Peyer's patch (tissue), 4 donors: ENCODE results near the gene RFX8. TPM values are rescaled to one million over a fixed set of nuclear protein-coding genes. Genes with fewer than 3 reads are reported as not detected.

Experiments used
- DNase-seq, 3 donors: peaks; one replicate each; pipeline ENCODE4 v3.0.0-alpha.2; 2017 to 2019
- H3K27ac ChIP-seq, 4 donors: fragments of 200-600 bp; sonication (generic); one replicate each; pipeline ENCODE4 v1.5.1; 2016 to 2019
- H3K27me3 ChIP-seq, 2 donors: fragments of 200-600 bp; sonication (generic); one replicate each; pipeline ENCODE4 v1.5.1; 2019
- H3K36me3 ChIP-seq, 3 donors: fragments of 200-600 bp; sonication (generic); one replicate each; pipeline ENCODE4 v1.5.1; 2016 to 2019
- H3K4me1 ChIP-seq, 4 donors: fragments of 200-600 bp; sonication (generic); one replicate each; pipeline ENCODE4 v1.5.1; 2016 to 2019
- H3K4me3 ChIP-seq, 4 donors: fragments of 200-600 bp; sonication (generic); 1 replicate in 3 of 4; 2 replicates in 1 of 4; pipeline ENCODE4 v1.5.1; 2016 to 2019; ENCODE audit warnings: mild to moderate bottlenecking in 1 of 4
- H3K9me3 ChIP-seq, 4 donors: fragments of 200-600 bp; sonication (generic); one replicate each; pipeline ENCODE4 v1.5.1; 2016 to 2019; ENCODE audit warnings: mild to moderate bottlenecking in 1 of 4
- POLR2A ChIP-seq, 2 donors: fragments of 450-650 bp; IDR thresholded peaks; one replicate each; pipeline ENCODE4 v1.5.1; 2017; ENCODE audit warnings: antibody characterized with exemption in 2 of 2, mild to moderate bottlenecking in 2 of 2, moderate library complexity in 2 of 2
- total RNA-seq, 4 donors: library from RNA; depleted of rRNA; stranded (reverse); fragments of >200 nt; gene quantifications; one replicate each; pipeline ENCODE4 v1.1.0, GENCODE V29; 2016
- TF ChIP-seq, protein P1 (sequence below), 6 experiments: fragments of 450-650 bp in 4 of 6; fragments of 200-600 bp in 2 of 6; sonication (generic) in 1 of 6; IDR thresholded peaks; one replicate each; pipeline ENCODE4 v1.5.1; 2017 to 2019; ENCODE audit warnings: antibody characterized with exemption in 6 of 6, mild to moderate bottlenecking in 3 of 6, moderate library complexity in 1 of 6

Gene RFX8
- total RNA-seq, 4 donors from 2014 or later, result not detected

DNA sequence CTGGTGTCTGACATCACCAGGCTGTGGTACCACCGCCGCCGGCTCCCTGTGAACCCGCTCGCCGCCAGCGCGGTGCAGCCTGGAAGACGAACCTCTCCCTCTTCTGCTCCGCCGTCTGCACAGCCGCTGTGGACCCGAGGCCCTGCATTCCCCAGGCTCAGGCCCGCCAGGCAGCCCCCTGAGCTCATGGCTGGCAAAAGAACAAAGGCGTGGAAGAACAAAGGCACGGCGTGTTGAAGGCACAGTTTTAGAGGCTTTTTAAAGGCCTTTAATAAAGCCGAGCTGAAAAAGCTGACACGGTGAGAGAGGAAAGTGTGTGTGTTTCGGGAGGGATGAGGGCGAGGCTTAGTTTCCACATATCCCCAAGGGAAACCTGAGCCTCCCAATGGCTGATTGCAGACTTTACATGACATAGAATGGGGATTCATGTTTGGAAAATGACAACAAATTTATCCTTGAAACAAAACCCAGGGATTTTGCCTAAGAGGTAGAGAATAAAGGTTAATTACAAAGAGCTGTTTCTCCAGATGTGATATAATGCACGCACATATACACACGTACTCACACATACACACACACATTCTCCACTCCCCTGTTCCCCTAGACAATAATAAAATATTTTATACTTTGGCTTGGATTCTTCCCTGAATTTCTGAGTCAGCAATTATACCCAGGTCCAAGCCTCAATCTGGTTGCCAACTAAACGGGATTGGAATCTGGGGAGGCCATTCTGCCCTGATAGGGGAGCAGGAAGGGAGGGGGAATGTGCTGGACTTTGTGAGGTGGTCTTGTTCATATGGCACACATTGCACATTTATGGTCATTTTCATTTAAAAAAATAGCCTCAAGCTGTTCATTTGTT lies 39.7 kb downstream of the RFX8 start:
- Histone ChIP-seq H3K27me3 (no peaks in the 10 kb centered on the region), H3K4me1 (no peaks in the 10 kb centered on the region), H3K4me3 (no peak overlapping the region), H3K36me3 (no peaks in the 10 kb centered on the region), H3K27ac (no peak overlapping the region), H3K9me3 (no peaks in the 10 kb centered on the region)
- TF ChIP-seq, protein P1, sequence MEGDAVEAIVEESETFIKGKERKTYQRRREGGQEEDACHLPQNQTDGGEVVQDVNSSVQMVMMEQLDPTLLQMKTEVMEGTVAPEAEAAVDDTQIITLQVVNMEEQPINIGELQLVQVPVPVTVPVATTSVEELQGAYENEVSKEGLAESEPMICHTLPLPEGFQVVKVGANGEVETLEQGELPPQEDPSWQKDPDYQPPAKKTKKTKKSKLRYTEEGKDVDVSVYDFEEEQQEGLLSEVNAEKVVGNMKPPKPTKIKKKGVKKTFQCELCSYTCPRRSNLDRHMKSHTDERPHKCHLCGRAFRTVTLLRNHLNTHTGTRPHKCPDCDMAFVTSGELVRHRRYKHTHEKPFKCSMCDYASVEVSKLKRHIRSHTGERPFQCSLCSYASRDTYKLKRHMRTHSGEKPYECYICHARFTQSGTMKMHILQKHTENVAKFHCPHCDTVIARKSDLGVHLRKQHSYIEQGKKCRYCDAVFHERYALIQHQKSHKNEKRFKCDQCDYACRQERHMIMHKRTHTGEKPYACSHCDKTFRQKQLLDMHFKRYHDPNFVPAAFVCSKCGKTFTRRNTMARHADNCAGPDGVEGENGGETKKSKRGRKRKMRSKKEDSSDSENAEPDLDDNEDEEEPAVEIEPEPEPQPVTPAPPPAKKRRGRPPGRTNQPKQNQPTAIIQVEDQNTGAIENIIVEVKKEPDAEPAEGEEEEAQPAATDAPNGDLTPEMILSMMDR (IDR thresholded peaks at IDR 0.05), result no peak
- TF ChIP-seq POLR2A (IDR thresholded peaks at IDR 0.05), result no peak
- no peak for DNase-seq

DNA sequence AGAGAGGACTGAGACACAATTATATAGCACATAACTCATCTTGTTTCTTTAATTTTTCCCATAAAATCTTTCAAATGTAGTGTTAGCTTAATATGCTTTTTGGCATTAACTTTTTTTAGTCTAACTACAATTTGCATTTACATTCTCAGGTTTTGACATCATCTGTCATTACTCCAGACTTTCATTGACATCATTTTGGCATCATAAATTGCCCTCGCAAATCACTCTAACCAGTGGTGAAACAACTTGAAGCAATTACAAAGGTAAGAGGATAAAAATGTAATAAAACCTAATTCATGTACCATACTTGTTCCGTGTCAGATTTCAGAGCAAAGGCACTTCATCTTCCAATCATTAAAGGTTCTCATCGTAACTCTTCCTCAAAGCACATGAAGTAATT lies 41.4 kb downstream of the RFX8 start:
- TF ChIP-seq POLR2A (IDR thresholded peaks at IDR 0.05), result no peak
- Histone ChIP-seq H3K27ac (no peak overlapping the region), H3K27me3 (no peaks in the 10 kb centered on the region), H3K36me3 (no peaks in the 10 kb centered on the region), H3K4me1 (no peaks in the 10 kb centered on the region), H3K9me3 (no peaks in the 10 kb centered on the region), H3K4me3 (no peak overlapping the region)
- no peak for DNase-seq

DNA sequence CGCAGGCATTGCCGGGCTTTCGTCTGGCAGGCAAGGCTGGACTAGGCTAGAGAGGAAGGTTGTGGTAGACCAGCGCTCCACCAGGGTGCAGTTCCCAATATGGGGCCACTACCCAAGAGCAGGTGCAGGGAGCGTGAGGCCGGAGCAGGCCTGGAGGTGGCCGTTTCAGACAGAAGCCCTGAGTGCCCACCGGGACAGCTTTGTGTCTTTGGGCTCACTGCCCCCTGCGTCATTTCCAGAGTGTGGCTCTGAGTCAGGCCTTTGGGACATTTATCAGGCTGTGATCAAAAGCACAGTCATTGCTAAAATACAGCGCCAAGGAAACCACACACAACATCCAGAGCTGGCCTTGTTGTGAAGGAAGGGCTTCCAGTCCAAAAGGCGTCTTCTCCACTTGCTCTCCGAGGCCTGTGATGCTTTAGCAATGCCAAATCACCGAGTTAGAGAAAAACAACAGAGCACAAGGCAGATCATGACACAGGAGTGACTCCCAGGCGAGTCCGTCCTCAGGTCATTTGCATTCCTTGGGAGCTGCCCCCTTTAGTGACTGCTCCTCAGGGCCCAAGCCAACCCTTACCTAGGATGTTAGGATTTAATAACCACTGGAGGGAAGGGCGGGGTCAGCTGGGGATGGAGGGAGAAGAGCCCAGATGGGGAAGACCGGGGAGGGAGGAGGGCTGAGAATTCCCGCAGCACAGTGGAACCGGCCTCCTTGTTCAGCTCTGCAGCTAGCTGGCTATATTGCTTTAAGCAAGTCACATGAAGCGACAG lies 42.3 kb downstream of the RFX8 start:
- TF ChIP-seq, protein P1 (IDR thresholded peaks at IDR 0.05), result no peak
- TF ChIP-seq POLR2A (IDR thresholded peaks at IDR 0.05), result no peak
- no peak overlapping the region for H3K4me3 ChIP-seq
- no peaks in the 10 kb centered on the region for H3K9me3 ChIP-seq
- no peaks in the 10 kb centered on the region for H3K27me3 ChIP-seq
- no peaks in the 10 kb centered on the region for H3K36me3 ChIP-seq
- no peak overlapping the region for H3K27ac ChIP-seq
- no peak for DNase-seq
- H3K4me1 ChIP-seq, result no peaks in the 10 kb centered on the region

DNA sequence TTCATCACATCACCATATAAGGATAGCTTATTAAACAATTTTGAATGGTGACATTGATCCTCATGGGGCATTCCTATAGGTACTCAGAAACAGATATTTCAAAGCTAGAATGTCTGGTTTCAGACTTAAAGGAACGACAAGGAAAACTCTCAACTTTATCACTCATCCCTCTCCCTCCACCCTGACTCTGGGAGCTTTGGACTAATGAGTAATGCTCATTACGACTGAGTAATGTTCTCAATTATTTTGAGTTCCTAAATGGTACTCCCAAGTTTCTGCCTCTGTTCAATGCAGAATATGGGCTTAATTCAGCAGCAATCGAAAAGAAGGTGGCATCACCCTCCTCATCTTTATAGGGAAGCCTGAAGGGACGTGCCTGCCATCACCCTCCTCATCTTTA lies 43.4 kb downstream of the RFX8 start:
- DNase-seq, result no peak
- Histone ChIP-seq H3K27ac (no peak overlapping the region), H3K27me3 (no peaks in the 10 kb centered on the region), H3K36me3 (no peaks in the 10 kb centered on the region), H3K4me1 (no peaks in the 10 kb centered on the region), H3K9me3 (no peaks in the 10 kb centered on the region), H3K4me3 (no peak overlapping the region)
- TF ChIP-seq POLR2A (IDR thresholded peaks at IDR 0.05), result no peak

DNA sequence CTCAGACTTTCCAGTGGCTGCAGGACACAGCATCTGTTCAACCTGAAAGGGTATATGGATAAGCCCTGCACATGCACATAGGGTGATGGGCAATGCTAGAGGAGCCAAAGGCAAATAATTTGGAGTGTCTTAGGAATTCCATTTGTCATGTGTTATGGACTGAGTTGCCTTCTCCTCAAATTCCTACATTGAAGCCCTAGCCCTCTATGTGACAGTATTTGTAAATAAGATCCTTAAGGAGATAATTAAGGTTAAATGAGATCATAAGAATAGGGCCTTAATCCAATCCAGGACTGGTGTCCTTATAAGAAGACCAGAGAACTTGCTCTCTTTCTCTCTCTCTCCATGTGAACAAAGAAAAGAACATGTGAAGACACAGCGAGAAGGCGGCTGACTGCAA lies 44.8 kb downstream of the RFX8 start:
- no peak overlapping the region for H3K4me3 ChIP-seq
- H3K9me3 ChIP-seq, result no peaks in the 10 kb centered on the region
- no peak for DNase-seq
- H3K4me1 ChIP-seq, result no peaks in the 10 kb centered on the region
- no peak for TF ChIP-seq POLR2A (IDR thresholded peaks at IDR 0.05)
- TF ChIP-seq, protein P1 (IDR thresholded peaks at IDR 0.05), result no peak
- H3K27me3 ChIP-seq, result no peaks in the 10 kb centered on the region
- H3K36me3 ChIP-seq, result no peaks in the 10 kb centered on the region
- H3K27ac ChIP-seq, result no peak overlapping the region

DNA sequence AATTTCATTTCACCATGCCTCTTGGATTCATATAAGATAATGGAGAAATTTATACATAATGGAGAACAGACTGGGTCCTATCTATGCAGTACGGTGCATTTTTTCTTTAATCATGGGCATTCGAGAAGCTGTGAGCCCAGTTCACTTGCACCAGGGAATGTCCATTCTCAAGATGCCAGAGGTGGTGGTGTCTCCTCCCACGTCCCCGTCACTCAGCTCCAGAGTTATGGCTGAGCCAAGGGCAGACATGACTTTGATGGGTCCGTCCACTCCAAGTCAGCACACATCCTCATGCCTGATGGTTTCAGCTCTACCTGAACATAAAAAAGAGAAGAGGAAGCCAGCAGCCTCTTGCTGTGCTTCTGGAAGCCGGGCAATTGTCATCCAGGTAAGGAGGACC lies 45.5 kb downstream of the RFX8 start:
- H3K4me3 ChIP-seq, result no peak overlapping the region
- no peaks in the 10 kb centered on the region for H3K36me3 ChIP-seq
- no peaks in the 10 kb centered on the region for H3K9me3 ChIP-seq
- DNase-seq, result no peak
- no peaks in the 10 kb centered on the region for H3K4me1 ChIP-seq
- TF ChIP-seq, protein P1 (IDR thresholded peaks at IDR 0.05), result no peak
- no peak for TF ChIP-seq POLR2A (IDR thresholded peaks at IDR 0.05)
- no peak overlapping the region for H3K27ac ChIP-seq
- no peaks in the 10 kb centered on the region for H3K27me3 ChIP-seq
